Activated CD4-positive, alpha-beta T cell treated with anti-CD3 and anti-CD28 coated beads for 4 hours (primary cell): ENCODE measurements around the gene LLGL1.

Source experiments
- DNase-seq, 2 donors: peaks; one replicate each; pipeline ENCODE4 v3.0.0-alpha.2; 2020

The LLGL1 gene

DNA sequence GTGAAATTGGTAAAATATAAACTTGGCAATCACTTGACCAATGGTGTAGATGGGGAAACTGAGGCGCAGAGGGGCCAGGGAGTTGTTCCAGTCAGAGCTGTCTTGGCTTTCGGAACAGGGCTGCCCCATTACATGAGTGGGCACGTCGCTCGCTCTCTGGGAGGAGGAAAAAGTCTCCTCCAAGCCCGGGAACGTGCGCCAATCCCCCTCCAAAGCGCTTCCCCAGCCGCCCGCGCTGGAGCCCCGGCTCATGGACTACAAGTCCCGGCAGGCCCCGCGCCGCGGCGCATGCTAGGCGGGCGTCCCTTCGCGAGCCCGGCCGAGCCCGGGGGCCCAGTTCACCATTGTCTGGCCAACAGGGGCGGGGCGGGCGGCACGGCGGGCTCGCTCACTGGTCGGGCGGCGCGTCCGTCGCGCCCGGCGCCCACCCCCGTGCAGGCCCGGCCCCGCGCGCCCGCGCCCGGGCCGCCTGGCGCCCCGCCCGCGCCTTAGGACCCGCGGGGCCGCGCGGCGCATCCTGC, at the start of gene LLGL1:
LLGL1 (plus strand) TSS at position 515 of the 521 bp plus-strand sequence. CDS start 48 bp downstream, outside the sequence.
- peak; percentile 95 for DNase-seq

DNA sequence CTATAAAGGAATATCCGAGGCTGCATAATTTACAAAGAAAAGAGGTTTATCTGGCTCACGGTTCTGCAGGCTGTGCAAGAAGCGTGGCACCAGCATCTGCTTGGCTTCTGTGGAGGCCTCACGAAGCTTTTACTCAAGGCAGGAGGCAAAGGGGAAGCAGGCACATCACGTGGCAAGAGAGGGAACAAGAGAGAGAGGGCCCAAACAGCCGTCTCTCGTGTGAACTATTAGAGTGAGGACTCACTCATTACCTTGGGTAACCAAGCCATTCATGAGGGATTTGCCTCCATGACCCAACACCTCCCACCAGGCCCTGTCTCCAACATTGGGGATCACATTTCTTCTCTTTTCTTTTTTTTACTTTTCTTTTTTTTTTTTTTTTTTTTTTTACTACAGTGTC, 49.3 kb upstream of the LLGL1 start:
- DNase-seq = no peak

DNA sequence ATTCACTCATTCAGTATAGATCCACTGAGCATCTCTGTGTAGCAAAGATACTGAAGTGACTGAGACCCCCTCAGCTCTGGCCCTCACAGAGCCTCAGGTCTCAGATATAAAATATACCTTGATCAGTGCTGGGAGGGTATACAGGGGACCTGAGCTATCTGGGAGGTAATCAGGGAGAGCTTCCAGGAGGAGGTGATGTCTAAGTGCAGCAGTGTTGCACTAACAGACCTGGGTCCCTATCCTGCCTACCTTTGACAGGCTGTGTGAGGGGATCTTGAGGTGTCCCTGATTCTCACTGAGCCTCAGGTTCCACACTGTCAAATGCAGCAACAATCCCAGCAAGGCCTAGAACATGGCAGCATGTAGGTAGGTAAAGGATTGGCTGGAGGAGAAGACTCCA, 48.3 kb upstream of the LLGL1 start:
- no peak for DNase-seq

DNA sequence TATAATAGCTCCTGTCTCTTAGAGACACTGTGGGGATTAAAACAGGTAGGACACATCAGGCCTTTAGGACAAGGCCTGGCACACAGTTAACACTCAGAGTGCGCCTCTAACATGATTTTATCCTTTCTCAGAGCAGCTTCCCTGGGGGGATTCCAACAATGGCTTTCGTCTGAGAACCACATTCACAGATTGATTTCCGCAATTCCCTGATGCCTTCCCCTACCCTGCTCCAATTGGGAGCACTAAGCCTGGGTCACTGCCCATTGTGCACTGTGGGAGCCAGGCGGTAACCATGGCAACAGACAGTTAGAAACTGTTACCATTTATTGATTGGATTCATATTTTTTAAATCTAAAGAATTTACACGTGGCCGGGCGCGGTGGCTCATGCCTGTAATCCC, 47.7 kb upstream of the LLGL1 start:
- DNase-seq = no peak

DNA sequence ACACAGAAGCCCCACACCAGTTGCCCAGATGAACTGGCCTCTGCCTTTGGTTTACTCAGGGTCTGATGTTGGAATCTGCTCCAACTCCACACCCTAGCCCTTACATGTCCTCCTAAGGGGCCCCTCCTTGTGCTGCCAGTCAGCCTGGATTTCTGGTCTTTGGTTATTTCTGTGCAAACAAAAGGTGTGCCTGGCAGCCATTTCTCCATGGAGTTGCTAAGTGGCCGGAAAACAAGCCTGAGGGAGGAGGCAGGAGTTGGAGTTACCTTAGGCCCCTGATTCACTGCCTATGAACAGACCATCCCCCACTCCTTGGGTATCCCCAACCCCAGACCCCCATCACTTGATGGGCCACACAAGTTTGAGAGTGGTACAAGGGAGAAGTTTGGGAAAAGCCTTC, 46.2 kb upstream of the LLGL1 start:
- no peak for DNase-seq

DNA sequence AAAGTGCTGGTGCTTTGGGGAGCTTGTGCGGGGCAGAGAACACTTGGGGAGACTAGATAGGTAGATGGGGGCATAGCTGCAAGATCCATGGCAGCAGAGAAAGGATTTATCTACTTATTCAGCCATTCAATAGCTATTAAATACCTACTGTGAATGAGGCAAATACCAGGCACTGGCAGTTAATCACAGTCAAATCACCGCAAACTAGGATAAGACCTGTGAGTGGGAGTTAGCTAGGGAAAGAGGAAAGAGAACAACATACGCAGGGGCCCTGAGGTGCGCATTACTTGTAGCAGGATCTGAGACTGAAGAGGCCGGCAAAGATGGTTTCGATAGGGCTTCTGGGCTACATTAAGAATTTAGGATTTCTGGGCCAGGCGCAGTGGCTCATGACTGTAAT, 45.6 kb upstream of the LLGL1 start:
- no peak for DNase-seq

DNA sequence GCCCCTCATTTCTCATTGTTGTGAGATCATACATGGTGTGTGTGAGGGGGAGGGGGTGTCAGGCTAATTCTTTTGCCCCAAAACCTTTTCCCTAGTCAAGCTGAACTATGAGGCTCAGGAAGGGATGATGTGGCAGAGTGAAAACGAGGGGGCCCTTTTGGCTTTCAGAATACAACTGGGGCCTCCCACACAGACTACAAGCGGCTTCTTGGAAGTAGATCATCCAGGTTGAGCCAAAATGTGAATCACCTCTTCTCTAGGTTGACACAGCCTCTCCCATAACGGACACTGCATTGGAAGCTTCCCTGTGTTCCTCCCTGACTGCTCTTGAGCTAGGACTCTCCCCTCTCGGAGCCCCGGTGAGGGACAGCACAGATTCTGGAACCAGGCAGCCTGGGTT, 44.1 kb upstream of the LLGL1 start:
- DNase-seq = no peak

DNA sequence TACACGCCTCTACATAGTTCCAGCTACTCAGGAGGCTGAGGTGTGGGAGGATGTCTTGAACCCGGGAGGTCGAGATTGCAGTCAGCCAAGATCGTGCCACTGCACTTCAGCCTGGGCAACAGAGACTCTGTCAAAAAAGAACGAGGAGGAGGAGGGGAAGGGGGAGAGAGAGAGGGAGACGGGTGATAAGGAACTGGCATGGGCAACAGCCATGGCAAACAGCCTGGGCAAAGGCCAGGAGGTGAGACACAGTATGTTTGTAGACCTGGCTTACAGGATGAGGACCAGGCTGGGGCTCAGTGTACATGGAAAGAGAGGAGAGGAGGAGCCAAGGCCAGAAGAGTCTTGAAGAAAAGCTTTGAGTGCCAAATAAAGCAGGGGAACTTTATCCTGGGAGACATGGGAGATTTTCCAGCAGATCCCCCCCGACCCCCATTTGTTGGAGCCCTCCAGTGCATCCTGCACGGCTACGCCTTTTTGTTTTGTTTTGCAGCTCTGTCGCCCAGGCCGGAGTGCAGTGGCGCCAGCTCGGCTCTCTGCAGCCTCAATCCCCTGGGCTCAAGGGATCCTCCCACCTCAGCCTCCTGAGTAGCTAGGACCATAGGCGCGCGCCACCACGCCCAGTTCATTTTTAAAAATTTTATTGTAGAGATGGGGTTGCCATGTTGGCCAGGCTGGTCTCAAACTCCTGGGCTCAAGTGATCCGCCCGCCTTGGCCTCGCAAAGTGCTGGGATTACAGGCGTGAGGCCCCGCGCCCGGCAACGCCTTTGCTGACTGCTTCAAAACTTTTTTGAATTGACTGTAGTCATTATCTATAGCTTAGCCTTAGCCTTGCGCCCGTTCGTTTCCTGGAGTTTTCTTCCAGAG, 43.1 kb upstream of the LLGL1 start:
- no peak for DNase-seq

DNA sequence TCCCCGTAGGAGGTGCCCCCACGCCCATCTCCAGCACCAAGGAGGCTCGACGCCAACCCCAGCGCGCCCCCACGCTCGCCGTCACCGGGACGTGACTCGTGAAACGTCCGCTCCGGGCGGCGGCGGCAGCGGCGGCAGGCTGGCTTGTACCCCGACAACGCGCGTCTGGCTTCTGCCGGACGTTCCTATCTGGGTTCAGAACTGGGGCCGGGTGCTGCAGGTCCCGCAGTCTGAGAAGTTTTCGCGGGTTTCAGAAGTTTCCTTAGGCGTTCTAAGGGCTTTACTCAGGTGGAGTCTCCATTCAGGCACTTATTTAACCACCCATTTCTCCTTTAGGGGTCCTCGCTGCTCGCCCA, 42.5 kb upstream of the LLGL1 start:
- peak; percentile 81 to 82 for DNase-seq

DNA sequence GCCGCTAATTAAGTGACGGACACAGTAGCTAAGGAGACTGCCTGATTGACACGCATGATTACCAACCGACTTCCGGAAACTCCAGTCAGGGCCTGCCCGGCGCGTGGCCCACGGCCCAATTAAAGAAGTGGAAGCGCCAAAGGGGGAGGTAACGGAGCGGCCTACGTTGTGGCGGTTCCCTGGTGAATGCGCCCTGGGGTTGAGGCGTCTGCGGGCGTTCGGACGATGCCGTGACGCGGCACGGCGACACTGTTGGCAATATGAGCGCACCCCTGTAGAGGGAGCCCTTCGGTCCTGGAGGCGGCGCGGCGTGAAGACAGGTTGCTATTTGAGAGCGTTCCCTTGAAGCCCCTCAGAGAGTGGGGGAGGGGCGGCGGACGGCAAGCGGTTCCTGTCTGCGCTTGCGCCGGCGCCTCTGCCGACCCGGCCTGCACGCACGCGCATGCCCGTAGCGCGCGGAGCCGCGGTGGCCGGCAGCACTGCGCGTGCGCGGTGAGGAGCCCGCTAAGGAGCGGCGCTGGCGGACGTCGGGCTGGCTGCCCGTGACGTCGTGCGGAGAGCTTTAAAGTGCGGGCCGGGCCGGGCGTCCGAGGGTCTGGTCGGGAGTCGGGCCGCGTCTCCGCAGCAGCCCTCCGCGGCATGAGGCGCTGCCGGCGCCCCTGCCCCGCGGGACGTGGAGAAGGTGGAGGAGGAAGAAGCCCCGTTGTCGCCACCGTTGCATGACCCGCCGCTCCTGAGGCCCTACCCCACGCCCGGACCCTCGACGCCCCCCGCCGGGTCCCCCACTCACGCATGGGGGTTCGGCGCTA, 41.9 kb upstream of the LLGL1 start, which contains the start of gene ALKBH5:
ALKBH5 (plus strand) TSS at position 495 of the 809 bp plus-strand sequence. CDS start 416 bp downstream, outside the sequence.
- DNase-seq = peak; percentile 96 to 97

DNA sequence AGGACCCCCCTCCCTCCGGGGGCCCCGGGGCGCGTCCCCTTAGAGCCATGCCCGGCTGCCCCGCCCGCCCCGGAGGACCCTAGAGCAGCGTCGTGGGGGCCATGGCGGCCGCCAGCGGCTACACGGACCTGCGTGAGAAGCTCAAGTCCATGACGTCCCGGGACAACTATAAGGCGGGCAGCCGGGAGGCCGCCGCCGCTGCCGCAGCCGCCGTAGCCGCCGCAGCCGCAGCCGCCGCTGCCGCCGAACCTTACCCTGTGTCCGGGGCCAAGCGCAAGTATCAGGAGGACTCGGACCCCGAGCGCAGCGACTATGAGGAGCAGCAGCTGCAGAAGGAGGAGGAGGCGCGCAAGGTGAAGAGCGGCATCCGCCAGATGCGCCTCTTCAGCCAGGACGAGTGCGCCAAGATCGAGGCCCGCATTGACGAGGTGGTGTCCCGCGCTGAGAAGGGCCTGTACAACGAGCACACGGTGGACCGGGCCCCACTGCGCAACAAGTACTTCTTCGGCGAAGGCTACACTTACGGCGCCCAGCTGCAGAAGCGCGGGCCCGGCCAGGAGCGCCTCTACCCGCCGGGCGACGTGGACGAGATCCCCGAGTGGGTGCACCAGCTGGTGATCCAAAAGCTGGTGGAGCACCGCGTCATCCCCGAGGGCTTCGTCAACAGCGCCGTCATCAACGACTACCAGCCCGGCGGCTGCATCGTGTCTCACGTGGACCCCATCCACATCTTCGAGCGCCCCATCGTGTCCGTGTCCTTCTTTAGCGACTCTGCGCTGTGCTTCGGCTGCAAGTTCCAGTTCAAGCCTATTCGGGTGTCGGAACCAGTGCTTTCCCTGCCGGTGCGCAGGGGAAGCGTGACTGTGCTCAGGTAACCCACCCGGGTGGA, 41.0 kb upstream of the LLGL1 start:
- DNase-seq = peak; percentile 71

DNA sequence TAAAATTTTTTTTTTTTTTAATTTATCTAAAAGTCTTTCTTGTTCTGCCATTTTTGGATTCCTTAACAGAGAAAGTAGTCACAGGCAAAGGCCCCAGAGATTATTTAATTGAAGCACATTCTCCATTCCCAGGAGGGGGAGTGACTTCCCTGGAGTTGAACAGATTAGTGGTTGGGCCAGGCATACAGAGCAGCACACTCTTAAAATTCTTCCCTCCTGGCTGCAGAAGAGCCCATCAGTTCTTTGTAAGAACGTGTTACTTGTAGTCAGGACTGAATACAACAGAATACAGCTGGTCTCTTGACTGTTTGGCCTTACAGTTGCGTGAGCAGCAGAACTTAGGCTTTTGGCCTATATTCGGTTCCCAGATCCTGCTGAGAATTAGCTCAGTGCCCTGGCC, 40.0 kb upstream of the LLGL1 start:
- DNase-seq = no peak

DNA sequence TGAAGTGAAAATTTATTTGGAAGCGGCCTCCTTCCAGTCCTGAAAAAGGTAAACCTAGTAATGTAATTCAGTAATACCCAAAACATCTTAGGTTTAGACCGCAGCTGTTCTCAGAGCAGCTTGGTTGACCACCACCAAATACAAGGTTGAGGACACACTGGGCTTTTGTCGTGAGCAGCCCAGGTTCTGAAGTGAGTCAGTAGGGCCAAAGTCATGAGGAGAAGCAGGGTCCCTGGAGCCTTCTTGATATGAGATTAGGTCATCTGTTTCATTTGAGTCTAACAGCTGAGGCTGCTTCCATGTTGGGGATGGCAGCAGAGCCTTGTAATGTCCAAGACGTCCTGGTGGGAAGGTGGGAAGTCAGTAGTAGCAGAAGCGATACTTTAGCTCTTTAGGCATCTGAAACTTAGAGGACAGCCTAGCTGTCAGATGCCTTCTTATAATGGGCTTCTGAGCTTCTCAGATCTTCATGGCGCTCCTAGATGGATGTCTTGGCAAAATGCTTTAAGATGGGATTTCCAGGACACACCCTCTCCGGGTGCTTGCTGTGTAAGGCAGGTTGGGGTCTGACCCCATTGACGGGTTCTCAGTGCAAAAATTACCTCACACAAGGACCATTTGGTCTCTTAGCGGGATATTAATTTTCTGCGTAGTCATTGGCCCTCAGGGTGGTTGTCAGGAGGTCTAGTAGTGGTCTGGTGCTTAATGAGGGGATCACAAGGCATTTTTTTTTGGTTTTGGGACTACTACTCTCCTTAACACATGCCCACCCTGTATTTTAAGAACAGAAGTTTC, 39.4 kb upstream of the LLGL1 start:
- DNase-seq = no peak

DNA sequence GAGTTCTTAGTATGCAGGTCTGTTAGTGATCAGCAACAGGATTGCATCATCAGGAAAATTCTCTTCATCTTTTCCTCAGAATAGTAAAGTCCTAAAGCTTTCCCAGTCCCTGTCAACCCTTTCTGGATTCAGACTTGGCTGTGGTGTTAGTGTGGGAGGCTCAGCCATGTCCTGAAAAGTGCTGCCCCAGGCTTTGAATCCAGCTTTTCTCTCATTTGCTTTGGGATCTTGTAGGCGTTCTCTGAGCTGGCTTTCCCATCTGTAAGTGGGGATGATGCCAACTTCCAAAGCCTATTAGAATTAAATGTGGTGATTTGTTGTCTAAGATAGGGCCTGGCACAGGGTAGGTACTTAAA, 38.8 kb upstream of the LLGL1 start:
- no peak for DNase-seq

DNA sequence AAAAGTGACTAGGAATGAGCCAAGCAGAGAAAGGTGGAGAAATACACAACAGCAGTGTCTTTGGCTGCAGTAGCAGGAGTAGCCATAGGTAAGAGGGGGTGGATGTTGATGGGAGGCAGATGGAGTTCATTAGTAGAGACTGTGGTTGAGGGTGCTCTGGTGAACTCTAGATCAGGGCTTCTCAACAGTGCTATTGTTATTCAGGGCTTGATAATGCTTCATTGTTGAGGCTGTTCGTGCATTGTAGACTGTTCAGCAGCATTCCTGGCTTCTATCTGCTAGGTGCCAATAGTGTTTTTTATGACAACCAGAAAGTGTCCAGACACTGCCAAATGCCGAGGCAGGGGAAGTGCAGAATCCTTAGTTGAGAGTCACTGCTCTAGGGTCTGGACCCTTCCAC, 38.2 kb upstream of the LLGL1 start:
- no peak for DNase-seq

DNA sequence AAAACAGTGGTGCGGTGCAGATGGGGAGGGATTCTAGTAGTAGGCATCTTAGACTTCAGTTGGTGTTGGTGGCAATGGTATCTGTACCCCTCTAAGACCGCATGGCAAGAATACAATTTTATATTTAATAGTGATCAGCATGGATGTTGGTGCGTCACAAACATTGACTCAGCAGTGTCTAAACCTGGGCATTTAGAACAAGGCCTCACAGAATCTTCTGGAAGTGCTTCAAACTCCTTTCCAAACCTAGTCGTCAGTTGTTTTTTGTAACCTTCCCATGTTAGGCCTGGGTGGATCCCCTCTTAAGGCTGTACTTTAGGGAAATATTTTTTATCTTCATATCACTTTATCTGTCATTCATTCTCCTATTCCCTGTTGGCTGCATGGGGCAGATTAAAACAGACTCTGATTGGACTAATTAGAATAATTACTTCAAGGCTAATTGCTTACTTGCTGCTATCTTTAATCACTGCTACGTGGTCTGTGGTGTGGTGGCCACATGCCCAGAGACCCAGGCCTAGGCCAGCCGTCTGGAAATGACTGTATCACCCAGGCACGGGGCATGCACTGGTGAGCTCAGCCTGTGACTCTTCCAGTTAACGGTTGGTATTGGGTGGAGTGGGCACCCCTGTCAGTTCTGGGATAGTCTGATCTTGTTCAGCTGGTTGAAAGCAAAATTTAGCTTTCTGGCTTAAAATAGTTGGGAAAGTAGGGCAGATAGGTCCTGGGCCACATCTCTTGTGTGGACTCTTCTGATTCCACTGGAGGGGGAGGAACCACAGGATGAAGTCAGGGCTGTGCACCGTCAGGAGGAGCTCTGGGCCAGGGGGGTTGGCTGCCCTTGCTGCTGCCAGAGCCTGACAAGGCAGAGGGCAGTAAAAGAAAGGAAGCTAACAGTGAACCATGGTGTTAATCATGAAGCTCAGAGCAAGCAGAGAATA, 37.3 kb upstream of the LLGL1 start:
- DNase-seq = no peak

DNA sequence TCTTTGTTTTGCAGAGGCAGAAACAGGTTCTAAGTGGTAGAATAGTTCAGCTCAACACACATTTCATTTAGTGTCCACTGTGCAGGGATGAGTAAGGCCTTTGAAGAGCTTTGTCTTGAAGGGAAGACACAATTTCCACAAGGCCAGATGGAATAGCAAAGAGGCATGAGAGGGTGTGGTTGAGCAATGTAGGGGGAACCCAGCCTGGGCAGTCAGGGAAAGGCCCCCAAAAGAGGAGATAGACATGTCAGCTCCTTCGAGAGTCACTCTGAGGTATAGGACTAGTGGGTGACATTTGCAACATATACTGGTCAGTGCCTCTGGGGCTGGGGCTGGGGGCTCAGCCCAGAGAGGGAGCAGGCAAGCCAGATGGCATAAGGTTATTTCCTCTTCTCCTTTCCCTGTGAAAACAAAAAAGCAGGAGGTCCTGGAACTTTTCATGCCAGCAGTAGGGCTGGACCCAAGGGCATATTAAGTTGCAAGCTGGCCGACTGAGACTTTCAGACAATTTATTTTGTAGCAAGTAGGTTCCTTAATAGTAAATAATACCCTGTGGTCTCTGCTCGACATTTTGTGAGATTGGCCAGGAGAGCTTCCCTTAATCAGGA, 34.7 kb upstream of the LLGL1 start:
- DNase-seq = no peak

DNA sequence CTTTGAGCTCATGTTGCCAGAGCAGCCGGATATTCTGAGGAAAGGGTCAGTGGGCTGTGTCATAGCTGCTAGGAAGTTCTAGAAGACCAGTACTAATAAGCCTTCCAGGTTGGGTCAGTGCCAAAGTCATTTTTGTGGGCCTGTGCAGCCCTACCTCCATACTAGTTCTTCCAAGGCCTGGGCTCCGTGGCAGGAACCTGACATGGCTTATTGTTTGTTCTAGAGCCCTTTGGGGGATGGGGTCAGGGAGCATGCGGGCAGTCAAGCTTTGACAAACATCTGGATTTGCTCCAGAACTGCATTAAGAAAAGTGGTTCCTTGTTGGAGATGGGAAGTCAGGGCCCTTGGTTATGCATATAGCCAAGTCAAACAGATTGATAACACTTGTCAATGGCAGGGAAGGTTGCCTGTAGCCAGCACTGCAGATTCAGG, 34.2 kb upstream of the LLGL1 start:
- DNase-seq = no peak

DNA sequence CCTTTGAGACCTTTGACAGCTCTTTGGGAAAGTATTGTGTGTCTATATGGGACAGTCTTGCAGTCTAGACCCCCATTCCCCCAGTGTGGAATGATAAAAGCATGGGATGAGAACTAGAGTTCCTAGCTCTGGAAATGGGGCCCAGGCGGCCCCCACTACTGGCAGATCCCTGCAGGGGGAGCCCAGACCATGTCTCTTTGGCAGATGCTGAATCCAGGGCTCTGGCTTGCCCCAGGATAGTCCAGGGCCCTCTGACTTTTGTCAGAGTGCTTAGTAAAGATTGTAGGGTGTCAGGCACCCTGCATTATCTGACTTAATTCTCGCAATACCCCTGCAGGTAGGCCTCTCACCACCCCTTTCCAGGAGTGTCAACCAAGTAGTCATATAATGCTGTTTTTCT, 33.5 kb upstream of the LLGL1 start:
- no peak for DNase-seq

DNA sequence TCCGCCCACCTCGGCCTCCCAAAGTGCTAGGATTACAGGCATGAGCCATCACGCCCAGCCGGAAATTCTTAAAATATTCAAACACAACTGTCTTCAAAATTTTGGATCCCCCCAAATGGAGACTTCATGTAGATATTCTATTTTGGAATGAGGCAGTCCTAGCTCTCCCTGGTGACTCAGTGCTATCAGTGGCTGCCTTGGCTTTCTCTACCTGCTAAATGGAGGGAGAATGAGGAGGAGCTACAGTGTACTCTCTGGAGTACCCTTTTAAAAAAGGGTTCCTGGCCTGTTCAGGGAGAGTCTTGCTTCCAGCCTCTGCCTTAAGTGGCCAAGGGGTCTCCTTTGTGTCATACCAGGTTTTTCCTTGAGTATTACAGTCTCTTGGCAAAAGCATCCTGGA, 31.0 kb upstream of the LLGL1 start:
- no peak for DNase-seq
